Activated T-helper 17 cell treated with anti-CD3 and anti-CD28 coated beads, Interleukin-2, amount 50 U/mL, for 72 hours (primary cell): ENCODE measurements around the gene RGS6. TPM values are rescaled to one million over a fixed set of nuclear protein-coding genes. Genes with fewer than 3 reads are reported as not detected.

Experiments
- ATAC-seq: fragments of 150-1000 bp; cut with Tn5 transposase; replicated peaks from 2 replicates; pipeline ENCODE4 v1.10.0; 2021; ENCODE audit warnings: mild to moderate bottlenecking, moderate library complexity
- H3K27ac Mint-ChIP-seq: one replicate; pipeline ENCODE4 v1.8.0; 2022; ENCODE audit warnings: mixed read lengths
- H3K27me3 Mint-ChIP-seq: one replicate; pipeline ENCODE4 v1.8.0; 2022; ENCODE audit warnings: mixed read lengths
- H3K36me3 Mint-ChIP-seq: one replicate; pipeline ENCODE4 v1.8.0; 2022; ENCODE audit warnings: low read depth, mild to moderate bottlenecking, mixed read lengths
- H3K4me1 Mint-ChIP-seq: one replicate; pipeline ENCODE4 v1.8.0; 2022; ENCODE audit warnings: mixed read lengths
- H3K4me3 Mint-ChIP-seq: one replicate; pipeline ENCODE4 v1.8.0; 2022; ENCODE audit warnings: mild to moderate bottlenecking, mixed read lengths
- H3K9me3 Mint-ChIP-seq: one replicate; pipeline ENCODE4 v1.8.0; 2022; ENCODE audit warnings: mixed read lengths
- total RNA-seq, 2 donors: library from RNA; stranded (reverse); gene quantifications; one replicate each; pipeline ENCODE4 v1.2.3, GENCODE V29; 2022

RGS6 gene
- total RNA-seq, 2 donors from 2014 or later = 1.5 to 1.6 TPM

DNA sequence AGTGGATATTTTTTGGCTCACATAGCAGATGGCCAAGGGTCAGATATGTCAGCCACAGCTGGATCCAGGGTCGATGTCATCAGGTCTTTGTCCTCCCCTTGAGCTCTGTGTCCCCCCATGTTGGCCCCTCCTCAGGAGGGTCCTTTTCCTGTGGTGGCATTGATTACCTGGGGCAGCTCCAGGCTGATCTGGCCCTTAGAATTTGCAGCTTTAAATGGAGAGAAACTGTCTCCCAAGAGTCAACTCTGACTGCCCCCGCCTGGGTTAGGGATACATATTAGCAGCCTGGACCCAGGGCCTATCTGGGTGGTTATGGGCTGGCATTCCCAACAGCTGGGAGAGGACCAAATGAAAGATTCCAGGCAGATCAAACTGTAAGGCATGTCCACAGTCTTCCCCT is 330.5 kb downstream of the RGS6 start:
- H3K4me3 Mint-ChIP-seq = no peak overlapping the region
- H3K9me3 Mint-ChIP-seq = peaks cover 14% of the 10 kb centered on the region
- H3K27ac Mint-ChIP-seq = no peak overlapping the region
- H3K36me3 Mint-ChIP-seq = no peaks in the 10 kb centered on the region
- no peaks in the 10 kb centered on the region for H3K4me1 Mint-ChIP-seq
- H3K27me3 Mint-ChIP-seq = peaks cover 21% of the 10 kb centered on the region
- ATAC-seq = no peak

DNA sequence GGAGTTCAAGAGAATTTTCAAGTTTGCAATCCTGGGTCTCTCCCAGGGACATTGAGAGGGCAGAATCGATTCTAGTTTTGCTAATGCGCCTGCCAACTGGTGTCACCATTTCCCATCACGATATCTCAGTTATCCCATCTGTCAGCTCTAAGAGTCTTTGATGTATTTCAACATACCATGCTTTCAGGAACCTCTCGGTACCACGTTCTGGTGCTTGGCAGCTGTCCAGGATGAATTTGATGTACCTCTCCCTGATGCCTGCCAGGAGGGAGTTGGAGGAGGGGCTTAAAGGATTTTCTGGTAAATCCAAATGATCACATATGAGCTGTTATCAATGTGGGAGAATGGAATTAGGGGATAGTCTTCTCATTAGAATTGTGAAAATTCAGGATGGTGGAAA is 332.5 kb downstream of the RGS6 start:
- no peak overlapping the region for H3K27ac Mint-ChIP-seq
- H3K36me3 Mint-ChIP-seq = no peaks in the 10 kb centered on the region
- no peaks in the 10 kb centered on the region for H3K4me1 Mint-ChIP-seq
- H3K9me3 Mint-ChIP-seq = peaks cover 14% of the 10 kb centered on the region
- no peak for ATAC-seq
- no peak overlapping the region for H3K4me3 Mint-ChIP-seq
- H3K27me3 Mint-ChIP-seq = peaks cover 25% of the 10 kb centered on the region

- Mint-ChIP-seq H3K36me3 (no peaks in the 10 kb centered on the region), H3K27ac (no peak overlapping the region), H3K4me3 (no peak overlapping the region), H3K4me1 (no peaks in the 10 kb centered on the region), H3K27me3 (peaks cover 15% of the 10 kb centered on the region), H3K9me3 (no peaks in the 10 kb centered on the region)
- ATAC-seq = no peak
Observed at GRCh38 chr14:72270147-72270727, 338.0 kb downstream of the RGS6 start.

- peaks cover 10% of the 10 kb centered on the region for H3K27me3 Mint-ChIP-seq
- H3K27ac Mint-ChIP-seq = no peak overlapping the region
- H3K36me3 Mint-ChIP-seq = no peaks in the 10 kb centered on the region
- H3K4me3 Mint-ChIP-seq = no peak overlapping the region
- no peak for ATAC-seq
- H3K4me1 Mint-ChIP-seq = no peaks in the 10 kb centered on the region
- H3K9me3 Mint-ChIP-seq = no peaks in the 10 kb centered on the region
Observed at GRCh38 chr14:72270749-72271148, 338.5 kb downstream of the RGS6 start.

DNA sequence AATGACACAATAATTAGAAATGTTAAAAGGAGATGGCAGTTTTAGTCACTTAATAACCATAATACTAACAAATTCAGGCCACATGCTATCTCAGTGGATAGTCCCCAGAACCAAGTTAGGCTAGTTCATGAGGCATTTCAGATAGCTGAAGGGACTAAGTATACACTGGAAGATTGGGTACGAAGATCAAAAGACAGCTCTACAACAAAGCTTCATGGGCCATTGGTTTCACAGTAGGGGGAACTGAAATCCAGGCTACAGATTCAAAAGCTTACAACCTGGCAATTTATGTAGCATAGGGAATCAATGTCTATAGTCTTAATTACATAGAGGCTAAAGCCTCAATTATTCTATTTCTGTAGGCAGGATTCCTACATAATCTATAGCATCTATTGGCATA is 343.0 kb downstream of the RGS6 start:
- peaks cover 6% of the 10 kb centered on the region for H3K27me3 Mint-ChIP-seq
- no peak for ATAC-seq
- no peaks in the 10 kb centered on the region for H3K9me3 Mint-ChIP-seq
- no peak overlapping the region for H3K4me3 Mint-ChIP-seq
- H3K36me3 Mint-ChIP-seq = no peaks in the 10 kb centered on the region
- H3K4me1 Mint-ChIP-seq = no peaks in the 10 kb centered on the region
- H3K27ac Mint-ChIP-seq = no peak overlapping the region

DNA sequence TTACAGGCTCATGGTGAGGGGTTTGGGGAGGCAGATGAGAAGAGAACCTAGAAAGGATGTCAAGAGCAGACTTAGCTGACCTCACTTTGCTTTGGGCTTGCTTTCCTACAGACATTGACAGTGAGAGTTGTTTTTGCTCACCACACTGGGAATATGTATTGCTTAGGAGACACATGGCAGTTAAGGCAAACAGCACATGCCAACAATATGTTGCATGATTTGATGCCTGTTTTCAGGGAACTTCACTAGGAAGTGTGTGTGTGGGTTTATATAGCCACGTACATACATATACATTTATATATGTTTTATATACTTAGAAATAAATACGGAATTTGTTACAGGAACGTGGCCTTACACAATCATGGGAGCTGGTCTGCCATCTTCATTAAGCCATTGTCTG is 346.1 kb downstream of the RGS6 start:
- Mint-ChIP-seq H3K36me3 (no peaks in the 10 kb centered on the region), H3K4me1 (no peaks in the 10 kb centered on the region), H3K27me3 (peaks cover 9% of the 10 kb centered on the region), H3K9me3 (no peaks in the 10 kb centered on the region), H3K27ac (no peak overlapping the region), H3K4me3 (no peak overlapping the region)
- ATAC-seq = no peak

GRCh38 chr14:72284176-72284575 is 351.9 kb downstream of the RGS6 start:
- no peak for ATAC-seq
- H3K9me3 Mint-ChIP-seq = peaks cover 15% of the 10 kb centered on the region
- no peak overlapping the region for H3K27ac Mint-ChIP-seq
- no peaks in the 10 kb centered on the region for H3K4me1 Mint-ChIP-seq
- no peaks in the 10 kb centered on the region for H3K36me3 Mint-ChIP-seq
- no peak overlapping the region for H3K4me3 Mint-ChIP-seq
- peaks cover 16% of the 10 kb centered on the region for H3K27me3 Mint-ChIP-seq

DNA sequence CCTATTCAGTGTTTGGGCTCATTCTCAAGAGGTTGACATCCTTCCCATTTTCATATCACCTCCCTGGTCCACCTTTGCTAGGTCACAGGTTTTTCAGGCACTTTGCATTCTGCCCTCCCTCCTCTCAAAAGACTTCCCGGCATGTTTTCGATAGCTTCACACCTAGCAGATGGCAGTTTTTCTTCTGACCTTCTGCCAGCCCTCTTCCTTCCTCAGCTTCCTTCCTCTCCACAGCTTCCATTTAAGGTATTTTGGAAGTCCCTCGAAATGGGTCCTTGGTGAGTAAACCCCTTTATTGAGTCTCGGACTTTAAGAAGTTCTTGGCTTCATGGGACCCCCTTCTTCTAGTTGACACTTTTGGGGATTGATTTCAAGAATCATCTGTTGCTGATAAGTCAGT is 358.0 kb downstream of the RGS6 start:
- peaks cover 11% of the 10 kb centered on the region for H3K9me3 Mint-ChIP-seq
- H3K36me3 Mint-ChIP-seq = no peaks in the 10 kb centered on the region
- no peaks in the 10 kb centered on the region for H3K4me1 Mint-ChIP-seq
- H3K4me3 Mint-ChIP-seq = no peak overlapping the region
- ATAC-seq = no peak
- H3K27ac Mint-ChIP-seq = no peak overlapping the region
- peaks cover 36% of the 10 kb centered on the region for H3K27me3 Mint-ChIP-seq

GRCh38 chr14:72291908-72292688 is 359.9 kb downstream of the RGS6 start:
- Mint-ChIP-seq H3K4me1 (no peaks in the 10 kb centered on the region), H3K9me3 (no peaks in the 10 kb centered on the region), H3K36me3 (no peaks in the 10 kb centered on the region), H3K4me3 (no peak overlapping the region), H3K27me3 (peaks cover 39% of the 10 kb centered on the region), H3K27ac (no peak overlapping the region)
- ATAC-seq = peak; percentile 59

GRCh38 chr14:72292689-72293024 is 360.4 kb downstream of the RGS6 start:
- H3K4me1 Mint-ChIP-seq = no peaks in the 10 kb centered on the region
- ATAC-seq = no peak

GRCh38 chr14:72301352-72301751 is 369.1 kb downstream of the RGS6 start:
- ATAC-seq = peak; percentile 19
- H3K36me3 Mint-ChIP-seq = no peaks in the 10 kb centered on the region
- H3K9me3 Mint-ChIP-seq = peaks cover 9% of the 10 kb centered on the region
- peaks cover 6% of the 10 kb centered on the region for H3K4me1 Mint-ChIP-seq
- no peak overlapping the region for H3K4me3 Mint-ChIP-seq
- H3K27ac Mint-ChIP-seq = no peak overlapping the region
- H3K27me3 Mint-ChIP-seq = peaks cover 38% of the 10 kb centered on the region

More at GRCh38 chr14:72292689-72293024, 360.4 kb downstream of the RGS6 start:
- Mint-ChIP-seq H3K9me3 (no peaks in the 10 kb centered on the region), H3K36me3 (no peaks in the 10 kb centered on the region), H3K27ac (no peak overlapping the region), H3K4me3 (no peak overlapping the region), H3K27me3 (peaks cover 39% of the 10 kb centered on the region)

- Mint-ChIP-seq H3K27ac (no peak overlapping the region), H3K9me3 (peaks cover 9% of the 10 kb centered on the region), H3K4me3 (no peak overlapping the region), H3K4me1 (peaks cover 6% of the 10 kb centered on the region), H3K27me3 (peaks cover 45% of the 10 kb centered on the region), H3K36me3 (no peaks in the 10 kb centered on the region)
- ATAC-seq = no peak
Observed at GRCh38 chr14:72303930-72304329, 371.7 kb downstream of the RGS6 start.

DNA sequence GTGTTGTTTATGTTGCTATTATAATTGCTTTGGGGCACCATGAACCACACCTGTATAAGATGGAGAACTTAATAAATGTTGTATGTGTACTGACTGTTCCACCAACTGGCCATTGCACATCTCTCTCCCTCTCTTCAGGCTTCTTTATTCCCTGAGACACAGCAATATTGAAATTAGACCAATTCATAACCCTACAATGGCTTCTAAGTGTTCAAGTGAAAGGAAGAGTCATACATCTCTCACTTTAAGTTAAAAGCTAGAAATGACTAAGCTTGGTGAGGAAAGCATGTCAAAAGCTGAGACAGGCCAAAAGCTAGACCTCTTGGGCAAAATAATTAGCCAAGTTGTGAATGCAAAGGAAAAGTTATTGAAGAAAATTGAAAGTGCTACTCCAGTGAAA is 373.3 kb downstream of the RGS6 start:
- Mint-ChIP-seq H3K4me1 (peaks cover 6% of the 10 kb centered on the region), H3K27ac (no peak overlapping the region), H3K9me3 (peaks cover 9% of the 10 kb centered on the region), H3K27me3 (peaks cover 51% of the 10 kb centered on the region), H3K4me3 (no peak overlapping the region), H3K36me3 (no peaks in the 10 kb centered on the region)
- ATAC-seq = peak; percentile 70

- no peak for ATAC-seq
- peaks cover 48% of the 10 kb centered on the region for H3K27me3 Mint-ChIP-seq
Observed at GRCh38 chr14:72308967-72309485, 376.8 kb downstream of the RGS6 start.

DNA sequence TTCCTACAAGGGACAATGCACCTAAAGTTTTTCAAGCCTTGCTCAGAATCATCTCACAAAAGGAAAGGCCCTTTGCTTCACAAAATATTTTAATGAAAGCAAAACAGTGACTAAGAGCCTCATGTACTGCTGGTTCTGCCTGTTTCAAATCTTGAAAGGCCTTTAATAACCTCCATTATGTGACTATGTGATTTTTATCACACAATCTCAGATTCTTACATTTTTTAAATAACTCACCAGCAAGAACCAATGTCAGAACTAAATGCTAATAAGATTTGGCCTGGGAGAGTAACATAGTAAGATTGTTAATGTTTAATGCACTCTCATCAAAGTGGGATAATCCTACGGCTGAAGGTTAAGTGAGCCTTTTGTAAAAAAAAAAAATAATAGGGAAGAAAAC is 378.9 kb downstream of the RGS6 start:
- Mint-ChIP-seq H3K27ac (no peak overlapping the region), H3K4me1 (peaks cover 1% of the 10 kb centered on the region), H3K27me3 (peaks cover 39% of the 10 kb centered on the region), H3K36me3 (no peaks in the 10 kb centered on the region), H3K4me3 (no peak overlapping the region), H3K9me3 (peaks cover 1% of the 10 kb centered on the region)
- ATAC-seq = no peak

More at GRCh38 chr14:72308967-72309485, 376.8 kb downstream of the RGS6 start:
- Mint-ChIP-seq H3K27ac (no peak overlapping the region), H3K9me3 (peaks cover 6% of the 10 kb centered on the region), H3K36me3 (no peaks in the 10 kb centered on the region), H3K4me3 (no peak overlapping the region), H3K4me1 (peaks cover 6% of the 10 kb centered on the region)
